Transverse colon (tissue), 3 donors: ENCODE data around the gene DDX50.

Experiments
- POLR2A ChIP-seq: fragments of 450-650 bp; IDR thresholded peaks from one replicate; pipeline ENCODE4 v1.6.1; 2016; ENCODE audit warnings: antibody characterized with exemption, mild to moderate bottlenecking, moderate library complexity
- TF ChIP-seq, protein P1 (sequence below), 5 experiments: fragments of 200-600 bp in 3 of 5; fragments of 450-650 bp in 2 of 5; sonication (generic) in 3 of 5; IDR thresholded peaks; 1 replicate in 2 of 5; 2 replicates in 3 of 5; pipeline ENCODE4 v1.5.1; 2016 to 2017; ENCODE audit warnings: antibody characterized with exemption in 5 of 5, inconsistent platforms in 3 of 5, mild to moderate bottlenecking in 2 of 5, moderate library complexity in 1 of 5

DNA sequence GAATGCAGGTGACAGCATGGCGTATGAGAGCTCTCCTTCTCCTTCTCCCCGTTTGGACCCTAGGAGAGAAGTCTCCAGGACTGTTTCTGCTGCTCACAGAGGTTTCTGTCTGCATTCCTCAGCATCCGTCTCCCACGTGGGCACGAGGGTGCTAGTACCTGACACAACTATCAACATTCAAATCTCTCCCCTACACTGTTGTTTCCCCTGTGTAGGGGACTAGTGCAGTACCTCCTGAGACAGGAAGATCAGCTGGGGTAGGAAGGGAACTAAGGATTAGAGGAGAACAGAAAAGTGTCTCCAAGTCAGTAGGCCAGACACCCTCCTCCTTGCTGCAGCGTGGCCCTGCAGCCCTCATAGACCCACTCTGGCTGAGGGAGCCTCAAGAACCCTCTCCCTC lies 44.8 kb upstream of the DDX50 start:
- TF ChIP-seq, protein P1, sequence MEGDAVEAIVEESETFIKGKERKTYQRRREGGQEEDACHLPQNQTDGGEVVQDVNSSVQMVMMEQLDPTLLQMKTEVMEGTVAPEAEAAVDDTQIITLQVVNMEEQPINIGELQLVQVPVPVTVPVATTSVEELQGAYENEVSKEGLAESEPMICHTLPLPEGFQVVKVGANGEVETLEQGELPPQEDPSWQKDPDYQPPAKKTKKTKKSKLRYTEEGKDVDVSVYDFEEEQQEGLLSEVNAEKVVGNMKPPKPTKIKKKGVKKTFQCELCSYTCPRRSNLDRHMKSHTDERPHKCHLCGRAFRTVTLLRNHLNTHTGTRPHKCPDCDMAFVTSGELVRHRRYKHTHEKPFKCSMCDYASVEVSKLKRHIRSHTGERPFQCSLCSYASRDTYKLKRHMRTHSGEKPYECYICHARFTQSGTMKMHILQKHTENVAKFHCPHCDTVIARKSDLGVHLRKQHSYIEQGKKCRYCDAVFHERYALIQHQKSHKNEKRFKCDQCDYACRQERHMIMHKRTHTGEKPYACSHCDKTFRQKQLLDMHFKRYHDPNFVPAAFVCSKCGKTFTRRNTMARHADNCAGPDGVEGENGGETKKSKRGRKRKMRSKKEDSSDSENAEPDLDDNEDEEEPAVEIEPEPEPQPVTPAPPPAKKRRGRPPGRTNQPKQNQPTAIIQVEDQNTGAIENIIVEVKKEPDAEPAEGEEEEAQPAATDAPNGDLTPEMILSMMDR (IDR thresholded peaks at IDR 0.05) = no peak
- no peak for TF ChIP-seq POLR2A
